ENCODE results near the gene CCDC158. TPM values are rescaled to one million over a fixed set of nuclear protein-coding genes. Genes with fewer than 3 reads are reported as not detected.
A peak's percentile ranks its signal among the peaks of the same experiment; 100 is the strongest.

The CCDC158 gene
- total RNA-seq, 1 donor from 2014 or later, result not detected

- H3K27me3 Mint-ChIP-seq (ENCODE audit: low read depth), result no peaks in the 10 kb centered on the region
- peaks cover 2% of the 10 kb centered on the region for H3K36me3 Mint-ChIP-seq (ENCODE audit: low read depth)
- peaks cover 21% of the 10 kb centered on the region for H3K4me1 Mint-ChIP-seq (ENCODE audit: low read depth)
- H3K9me3 Mint-ChIP-seq (ENCODE audit: low read depth), result peaks cover 7% of the 10 kb centered on the region
- H3K27ac Mint-ChIP-seq (ENCODE audit: unreplicated experiment), result no peak overlapping the region
- H3K4me3 Mint-ChIP-seq (ENCODE audit: unreplicated experiment), result no peak overlapping the region
- TF ChIP-seq, protein P1, sequence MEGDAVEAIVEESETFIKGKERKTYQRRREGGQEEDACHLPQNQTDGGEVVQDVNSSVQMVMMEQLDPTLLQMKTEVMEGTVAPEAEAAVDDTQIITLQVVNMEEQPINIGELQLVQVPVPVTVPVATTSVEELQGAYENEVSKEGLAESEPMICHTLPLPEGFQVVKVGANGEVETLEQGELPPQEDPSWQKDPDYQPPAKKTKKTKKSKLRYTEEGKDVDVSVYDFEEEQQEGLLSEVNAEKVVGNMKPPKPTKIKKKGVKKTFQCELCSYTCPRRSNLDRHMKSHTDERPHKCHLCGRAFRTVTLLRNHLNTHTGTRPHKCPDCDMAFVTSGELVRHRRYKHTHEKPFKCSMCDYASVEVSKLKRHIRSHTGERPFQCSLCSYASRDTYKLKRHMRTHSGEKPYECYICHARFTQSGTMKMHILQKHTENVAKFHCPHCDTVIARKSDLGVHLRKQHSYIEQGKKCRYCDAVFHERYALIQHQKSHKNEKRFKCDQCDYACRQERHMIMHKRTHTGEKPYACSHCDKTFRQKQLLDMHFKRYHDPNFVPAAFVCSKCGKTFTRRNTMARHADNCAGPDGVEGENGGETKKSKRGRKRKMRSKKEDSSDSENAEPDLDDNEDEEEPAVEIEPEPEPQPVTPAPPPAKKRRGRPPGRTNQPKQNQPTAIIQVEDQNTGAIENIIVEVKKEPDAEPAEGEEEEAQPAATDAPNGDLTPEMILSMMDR (IDR thresholded peaks at IDR 0.05), result no peak
- DNase-seq (ENCODE audit: low spot score), result no peak
Measured at GRCh38 chr4:76442807-76443206, 21.9 kb upstream of the CCDC158 start.

GRCh38 chr4:76441881-76442280 lies 20.9 kb upstream of the CCDC158 start:
- Mint-ChIP-seq H3K4me1 (ENCODE audit: low read depth) (peaks cover 18% of the 10 kb centered on the region), H3K27me3 (ENCODE audit: low read depth) (no peaks in the 10 kb centered on the region), H3K27ac (ENCODE audit: unreplicated experiment) (no peak overlapping the region), H3K36me3 (ENCODE audit: low read depth) (peaks cover 2% of the 10 kb centered on the region), H3K4me3 (ENCODE audit: unreplicated experiment) (no peak overlapping the region), H3K9me3 (ENCODE audit: low read depth) (peaks cover 7% of the 10 kb centered on the region)
- TF ChIP-seq, protein P1 (IDR thresholded peaks at IDR 0.05), result no peak
- no peak for DNase-seq (ENCODE audit: low spot score)

- Mint-ChIP-seq H3K36me3 (ENCODE audit: low read depth) (peaks cover 2% of the 10 kb centered on the region), H3K27me3 (ENCODE audit: low read depth) (no peaks in the 10 kb centered on the region), H3K9me3 (ENCODE audit: low read depth) (peaks cover 7% of the 10 kb centered on the region), H3K4me1 (ENCODE audit: low read depth) (peaks cover 29% of the 10 kb centered on the region), H3K27ac (ENCODE audit: unreplicated experiment) (no peak overlapping the region), H3K4me3 (ENCODE audit: unreplicated experiment) (no peak overlapping the region)
- TF ChIP-seq, protein P1 (IDR thresholded peaks at IDR 0.05), result no peak
- DNase-seq (ENCODE audit: low spot score), result no peak
Measured at GRCh38 chr4:76439491-76439890, 18.6 kb upstream of the CCDC158 start.

DNA sequence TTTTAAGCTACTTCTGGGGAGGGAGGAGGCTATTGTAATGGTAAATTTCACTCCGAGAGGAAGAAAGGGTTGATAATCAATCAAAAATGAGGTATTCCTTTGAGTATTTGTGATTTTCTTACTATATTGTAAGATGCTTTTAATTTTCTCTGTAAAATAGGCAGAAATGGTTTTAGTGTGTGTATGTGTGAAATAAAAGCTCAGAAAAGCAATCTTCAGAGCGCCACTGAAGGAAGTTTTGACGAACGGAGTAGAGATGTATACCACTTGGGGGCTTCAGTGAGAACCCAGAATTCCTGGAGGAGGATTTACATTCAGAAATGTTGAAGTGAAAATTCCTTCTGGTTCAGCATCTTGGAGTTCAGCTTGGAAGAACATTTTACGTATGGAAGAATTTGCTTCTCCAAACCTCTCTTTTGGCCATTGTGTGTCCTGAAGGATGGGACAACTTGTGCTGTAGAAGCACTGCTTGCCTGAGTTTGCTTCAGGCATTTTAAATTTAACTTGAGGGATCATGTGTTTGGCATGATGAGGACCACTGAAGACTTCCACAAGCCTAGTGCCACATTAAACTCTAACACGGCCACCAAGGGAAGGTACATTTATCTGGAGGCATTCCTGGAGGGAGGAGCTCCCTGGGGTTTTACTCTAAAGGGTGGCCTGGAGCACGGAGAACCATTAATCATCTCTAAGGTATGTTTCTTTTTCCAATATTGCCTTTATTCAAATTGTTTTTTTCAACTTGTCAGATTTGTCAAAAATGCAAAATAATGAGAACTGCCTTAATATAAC lies 14.8 kb upstream of the CCDC158 start:
- TF ChIP-seq, protein P1 (IDR thresholded peaks at IDR 0.05), result no peak
- Mint-ChIP-seq H3K36me3 (ENCODE audit: low read depth) (no peaks in the 10 kb centered on the region), H3K9me3 (ENCODE audit: low read depth) (peaks cover 7% of the 10 kb centered on the region), H3K27ac (ENCODE audit: unreplicated experiment) (peak overlapping the region; percentile 79), H3K4me3 (ENCODE audit: unreplicated experiment) (peak overlapping the region; percentile 67), H3K27me3 (ENCODE audit: low read depth) (no peaks in the 10 kb centered on the region), H3K4me1 (ENCODE audit: low read depth) (peaks cover 31% of the 10 kb centered on the region)
- no peak for DNase-seq (ENCODE audit: low spot score)

DNA sequence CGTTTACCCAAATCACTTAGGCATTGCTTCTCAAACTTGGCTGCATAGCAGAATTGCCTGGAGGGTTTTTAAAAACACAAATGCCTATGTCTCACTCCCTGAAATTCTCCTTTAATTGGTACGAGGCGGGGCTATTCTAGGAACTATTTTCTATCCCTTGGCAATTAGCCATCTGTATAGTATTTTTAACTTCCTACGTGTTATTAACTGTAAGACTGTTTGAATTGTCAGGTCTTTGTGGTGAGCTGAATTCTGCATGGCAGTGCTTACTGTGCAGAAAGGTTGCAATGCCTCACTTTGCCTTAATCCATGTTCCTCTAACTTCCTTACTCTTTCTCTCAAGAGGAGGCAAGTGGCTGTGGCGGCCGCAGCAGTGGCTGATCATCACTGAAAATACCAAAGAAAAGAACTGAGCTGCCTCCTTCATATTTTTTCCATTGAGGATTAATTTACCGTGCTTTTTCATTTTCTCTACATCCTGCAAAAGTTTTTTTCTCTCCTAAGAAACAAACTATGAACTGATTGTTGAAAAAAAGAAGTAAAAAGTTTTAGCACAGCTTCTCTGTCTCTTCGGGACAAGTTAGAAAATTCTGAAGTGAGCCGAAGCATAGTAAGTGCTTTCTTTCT lies 14.1 kb upstream of the CCDC158 start, which contains the start of gene SHROOM3:
Gene SHROOM3 (plus strand): TSS at position 329 of the 627 bp plus-strand sequence. CDS start 824 bp downstream, outside the sequence.
- Mint-ChIP-seq H3K27me3 (ENCODE audit: low read depth) (no peaks in the 10 kb centered on the region), H3K4me1 (ENCODE audit: low read depth) (peaks cover 31% of the 10 kb centered on the region), H3K9me3 (ENCODE audit: low read depth) (peaks cover 7% of the 10 kb centered on the region), H3K4me3 (ENCODE audit: unreplicated experiment) (peak within 1 kb of the TSS; percentile 67), H3K27ac (ENCODE audit: unreplicated experiment) (peak within 1 kb of the TSS; percentile 79), H3K36me3 (ENCODE audit: low read depth) (no peaks in the 10 kb centered on the region)
- no peak for DNase-seq (ENCODE audit: low spot score)
- TF ChIP-seq, protein P1 (IDR thresholded peaks at IDR 0.05), result no peak

All from chondrocyte (in vitro differentiated cells).